MG63 (cell line): ENCODE measurements around the gene HES2. TPM values are rescaled to one million over a fixed set of nuclear protein-coding genes. Genes with fewer than 3 reads are reported as not detected.
"Not testable (repeated sequence)": the region's sequence is repeated elsewhere in the genome, so short reads cannot be mapped to it uniquely, and the experiment has no call there.

ENCODE experiments used
- DNase-seq: peaks from one replicate; pipeline ENCODE4 v3.0.0-alpha.2; 2020
- H3K27me3 ChIP-seq: fragments of 250-450 bp; sonication (Bioruptor Pico); 2 replicates; pipeline ENCODE4 v1.5.1; 2020; ENCODE audit warnings: mild to moderate bottlenecking, moderate library complexity
- H3K36me3 ChIP-seq: fragments of 250-450 bp; sonication (Bioruptor Pico); 2 replicates; pipeline ENCODE4 v1.5.1; 2020; ENCODE audit warnings: mild to moderate bottlenecking, moderate library complexity
- H3K4me3 ChIP-seq: fragments of 250-450 bp; sonication (Bioruptor Pico); 2 replicates; pipeline ENCODE4 v1.5.1; 2020; ENCODE audit warnings: mild to moderate bottlenecking, moderate library complexity
- H3K9me3 ChIP-seq: fragments of 250-450 bp; sonication (Bioruptor Pico); 2 replicates; pipeline ENCODE4 v1.5.1; 2020; ENCODE audit warnings: mild to moderate bottlenecking, moderate library complexity
- total RNA-seq: library from RNA; depleted of rRNA; stranded (reverse); fragments of >200 nt; shearing (Covaris generic); gene quantifications from 2 replicates; pipeline ENCODE4 v1.2.3, GENCODE V29; 2014; ENCODE audit warnings: low replicate concordance

HES2 gene
- total RNA-seq, 1 experiment from 2014 or later: 0.59 TPM

GRCh38 chr1:6456800-6457466 lies 37.2 kb upstream of the HES2 start:
- Histone ChIP-seq H3K36me3 (no peaks in the 10 kb centered on the region), H3K9me3 (no peaks in the 10 kb centered on the region), H3K4me3 (no peak overlapping the region), H3K27me3 (no peaks in the 10 kb centered on the region)
- DNase-seq: no peak

- DNase-seq, H3K27me3 ChIP-seq, H3K9me3 ChIP-seq, H3K4me3 ChIP-seq, H3K36me3 ChIP-seq: not testable (repeated sequence)
These were observed 36.2 kb upstream of the HES2 start for GRCh38 chr1:6455752-6456520.

GRCh38 chr1:6454856-6455751 lies 35.4 kb upstream of the HES2 start:
- no peaks in the 10 kb centered on the region for H3K36me3 ChIP-seq
- no peaks in the 10 kb centered on the region for H3K9me3 ChIP-seq
- no peaks in the 10 kb centered on the region for H3K27me3 ChIP-seq
- DNase-seq: no peak
- no peak overlapping the region for H3K4me3 ChIP-seq

GRCh38 chr1:6453895-6454855 lies 34.5 kb upstream of the HES2 start:
- H3K9me3 ChIP-seq, H3K4me3 ChIP-seq, H3K27me3 ChIP-seq, H3K36me3 ChIP-seq, DNase-seq: not testable (repeated sequence)

- Histone ChIP-seq H3K27me3 (peaks cover 8% of the 10 kb centered on the region; the same call in 1 of the 2 replicates), H3K4me3 (no peak overlapping the region), H3K9me3 (no peaks in the 10 kb centered on the region), H3K36me3 (no peaks in the 10 kb centered on the region)
- no peak for DNase-seq
These were observed 31.2 kb upstream of the HES2 start for GRCh38 chr1:6450943-6451373.

GRCh38 chr1:6450486-6450885 lies 30.8 kb upstream of the HES2 start:
- H3K36me3 ChIP-seq, DNase-seq, H3K4me3 ChIP-seq, H3K27me3 ChIP-seq, H3K9me3 ChIP-seq: not testable (repeated sequence)

- no peaks in the 10 kb centered on the region for H3K9me3 ChIP-seq
- peaks cover 8% of the 10 kb centered on the region; the same call in 1 of the 2 replicates for H3K27me3 ChIP-seq
- DNase-seq: no peak
- no peaks in the 10 kb centered on the region for H3K36me3 ChIP-seq
- no peak overlapping the region for H3K4me3 ChIP-seq
These were observed 30.3 kb upstream of the HES2 start for GRCh38 chr1:6450005-6450450.

- peaks cover 8% of the 10 kb centered on the region; the same call in 1 of the 2 replicates for H3K27me3 ChIP-seq
- no peaks in the 10 kb centered on the region for H3K36me3 ChIP-seq
- no peak overlapping the region for H3K4me3 ChIP-seq
- peak; percentile 68 for DNase-seq
- no peaks in the 10 kb centered on the region for H3K9me3 ChIP-seq
These were observed 29.3 kb upstream of the HES2 start for GRCh38 chr1:6448749-6449631.

GRCh38 chr1:6447818-6448748 lies 28.4 kb upstream of the HES2 start:
- H3K27me3 ChIP-seq: peaks cover 8% of the 10 kb centered on the region; the same call in 1 of the 2 replicates
- DNase-seq: no peak
- no peak overlapping the region for H3K4me3 ChIP-seq
- no peaks in the 10 kb centered on the region for H3K36me3 ChIP-seq
- no peaks in the 10 kb centered on the region for H3K9me3 ChIP-seq

GRCh38 chr1:6447016-6447817 lies 27.5 kb upstream of the HES2 start:
- Histone ChIP-seq H3K9me3 (no peaks in the 10 kb centered on the region), H3K4me3 (no peak overlapping the region), H3K27me3 (peaks cover 8% of the 10 kb centered on the region; the same call in 1 of the 2 replicates), H3K36me3 (no peaks in the 10 kb centered on the region)
- DNase-seq: no peak

GRCh38 chr1:6446665-6447015 lies 26.9 kb upstream of the HES2 start:
- Histone ChIP-seq H3K9me3 (no peaks in the 10 kb centered on the region), H3K27me3 (peaks cover 8% of the 10 kb centered on the region; the same call in 1 of the 2 replicates), H3K36me3 (no peaks in the 10 kb centered on the region), H3K4me3 (no peak overlapping the region)
- no peak for DNase-seq

- DNase-seq, H3K9me3 ChIP-seq, H3K27me3 ChIP-seq, H3K4me3 ChIP-seq, H3K36me3 ChIP-seq: not testable (repeated sequence)
These were observed 26.2 kb upstream of the HES2 start for GRCh38 chr1:6445929-6446328.

GRCh38 chr1:6445062-6445763 lies 25.5 kb upstream of the HES2 start:
- H3K27me3 ChIP-seq: peaks cover 8% of the 10 kb centered on the region; the same call in 1 of the 2 replicates
- no peaks in the 10 kb centered on the region for H3K9me3 ChIP-seq
- H3K4me3 ChIP-seq: no peak overlapping the region
- H3K36me3 ChIP-seq: no peaks in the 10 kb centered on the region
- DNase-seq: no peak
